GM10248 (cell line): ENCODE data around the gene FNBP1L.
"Not testable (repeated sequence)": the region's sequence is repeated elsewhere in the genome, so short reads cannot be mapped to it uniquely, and the experiment has no call there.

Experiments used
- CTCF ChIA-PET: fragments of 300-600 bp; sonication (Branson Sonifier 250); formaldehyde crosslinking; extraction: SDS; loops from one replicate; lab custom pipeline; 2021; ENCODE audit warnings: antibody characterized with exemption; lab: Yijun Ruan, JAX
- POLR2A ChIA-PET: fragments of 350-650 bp; sonication (Branson Sonifier 250); formaldehyde crosslinking; extraction: SDS; loops from one replicate; lab custom pipeline; 2020; ENCODE audit warnings: antibody characterized with exemption; lab: Yijun Ruan, JAX
- DNase-seq: peaks from one replicate; pipeline ENCODE4 v3.0.0; 2012; ENCODE audit errors: extremely low spot score
- CTCF ChIP-seq: IDR thresholded peaks from 2 replicates; pipeline ENCODE4 v1.5.1; 2012; ENCODE audit warnings: mild to moderate bottlenecking, low read depth; ENCODE audit errors: extremely low read depth, missing control alignments, control extremely low read depth

The FNBP1L gene

GRCh38 chr1:93475681-93476080, 27.8 kb downstream of the FNBP1L start:
- POLR2A ChIA-PET = no interaction called here
- CTCF ChIA-PET = interaction anchor here (1.1 to 4.0 kb wide), 3 partner anchors 10 to 31 kb away, joined by 3 to 14 read pairs (median 3); no protein-coding TSS in a partner anchor
- TF ChIP-seq CTCF = no peak
- DNase-seq = no peak

GRCh38 chr1:93479133-93479745, 31.3 kb downstream of the FNBP1L start:
- CTCF ChIA-PET, DNase-seq, POLR2A ChIA-PET: not testable (repeated sequence)

GRCh38 chr1:93481899-93482298, 34.0 kb downstream of the FNBP1L start:
- CTCF ChIA-PET, DNase-seq, POLR2A ChIA-PET: not testable (repeated sequence)

- DNase-seq = no peak
- ChIA-PET POLR2A (no interaction called here), CTCF (interaction anchor here (1.2 kb wide), 1 partner anchor 9 kb away, joined by 3 read pairs; no protein-coding TSS in a partner anchor)
- TF ChIP-seq CTCF = no peak
These were observed 35.3 kb downstream of the FNBP1L start for GRCh38 chr1:93483200-93483599.

- no peak for DNase-seq
- CTCF ChIA-PET = interaction anchor here (1.2 kb wide), 1 partner anchor 8 kb away, joined by 3 read pairs; no protein-coding TSS in a partner anchor
- POLR2A ChIA-PET = no interaction called here
- TF ChIP-seq CTCF = no peak
These were observed 35.7 kb downstream of the FNBP1L start for GRCh38 chr1:93483606-93484005.

GRCh38 chr1:93488207-93488606, 40.3 kb downstream of the FNBP1L start:
- CTCF ChIA-PET = interaction anchor here (1.7 kb wide), 1 partner anchor 12 kb away, joined by 5 read pairs; no protein-coding TSS in a partner anchor
- POLR2A ChIA-PET = no interaction called here
- no peak for TF ChIP-seq CTCF
- no peak for DNase-seq

GRCh38 chr1:93489756-93490155, 41.8 kb downstream of the FNBP1L start:
- POLR2A ChIA-PET = no interaction called here

More at GRCh38 chr1:93489756-93490155, 41.8 kb downstream of the FNBP1L start:
- CTCF ChIA-PET = interaction anchor here (1.1 kb wide), 1 partner anchor 15 kb away, joined by 3 read pairs; no protein-coding TSS in a partner anchor
- no peak for TF ChIP-seq CTCF
- no peak for DNase-seq
